H1 (cell line): ENCODE measurements around the gene ZNF473. TPM values are rescaled to one million over a fixed set of nuclear protein-coding genes. Genes with fewer than 3 reads are reported as not detected.

Experiments used
- CTCF ChIA-PET: fragments of 300-600 bp; sonication (Branson Sonifier 250); formaldehyde crosslinking; loops from one replicate; lab custom pipeline; 2021; ENCODE audit not compliant: partially characterized antibody; lab: Charles Lee
- POLR2A ChIA-PET: fragments of 300-600 bp; sonication (Branson Sonifier 250); formaldehyde crosslinking; loops from one replicate; lab custom pipeline; 2021; ENCODE audit warnings: inconsistent platforms; ENCODE audit not compliant: partially characterized antibody; lab: Charles Lee
- DNase-seq, 2 experiments: peaks; one replicate each; pipeline versions ENCODE4 v3.0.0 to v3.0.0-alpha.2; 2010 to 2022; ENCODE audit warnings: low spot score in 2 of 2, low read depth in 1 of 2, mixed read lengths in 1 of 2
- FAIRE-seq: peaks from 2 replicates; lab custom pipeline; 2011; peaks lifted over from hg19 to GRCh38; lab: Jason Lieb, UNC
- H2AFZ ChIP-seq: 2 replicates; pipeline ENCODE4 v1.8.1; 2012; ENCODE audit warnings: low read length, inconsistent platforms
- H2AK5ac ChIP-seq: 2 replicates; pipeline ENCODE4 v1.6.1; 2013; ENCODE audit warnings: low read depth, low read length
- H2BK120ac ChIP-seq: replicated peaks from 2 replicates; pipeline ENCODE3; 2013; ENCODE audit warnings: low read depth, low read length, inconsistent platforms
- H2BK12ac ChIP-seq: 2 replicates; pipeline ENCODE4 v1.6.1; 2013; ENCODE audit warnings: low read depth, low read length
- H2BK15ac ChIP-seq: 2 replicates; pipeline ENCODE4 v1.6.1; 2013; ENCODE audit warnings: low read length
- H2BK20ac ChIP-seq: 2 replicates; pipeline ENCODE4 v1.6.1; 2013; ENCODE audit warnings: low read length
- H2BK5ac ChIP-seq: 2 replicates; pipeline ENCODE4 v1.6.1; 2013; ENCODE audit warnings: low read depth, low read length
- H3K14ac ChIP-seq: 2 replicates; pipeline ENCODE4 v1.6.1; 2013; ENCODE audit warnings: inconsistent platforms; ENCODE audit not compliant: insufficient read length
- H3K18ac ChIP-seq: 2 replicates; pipeline ENCODE4 v1.6.1; 2013; ENCODE audit warnings: low read length; ENCODE audit errors: extremely low read depth
- H3K23ac ChIP-seq: 2 replicates; pipeline ENCODE4 v1.6.1; 2013; ENCODE audit warnings: inconsistent platforms; ENCODE audit not compliant: insufficient read length
- H3K23me2 ChIP-seq: 2 replicates; pipeline ENCODE4 v1.6.1; 2013; ENCODE audit warnings: low read depth, low read length
- H3K27ac ChIP-seq: 2 replicates; pipeline ENCODE4 v1.6.1; 2011; ENCODE audit warnings: low read depth, low read length, inconsistent platforms
- H3K27me3 ChIP-seq, 4 experiments: replicated peaks in 1 of 4; 1 replicate in 1 of 4; 2 replicates in 3 of 4; pipeline versions ENCODE4 v1.6.1 to v1.8.1; 2011 to 2013; ENCODE audit warnings: low read length in 3 of 4, mild to moderate bottlenecking in 3 of 4, inconsistent platforms in 2 of 4, mixed read lengths in 2 of 4, moderate library complexity in 1 of 4; ENCODE audit not compliant: control insufficient read depth in 3 of 4, insufficient read depth in 3 of 4; ENCODE audit errors: extremely low read depth in 1 of 4
- H3K36me3 ChIP-seq, 4 experiments: 2 replicates each; pipeline versions ENCODE4 v1.6.1 to v1.8.1; 2011 to 2013; ENCODE audit warnings: mild to moderate bottlenecking in 4 of 4, low read length in 3 of 4, moderate library complexity in 2 of 4, control low read depth in 1 of 4, inconsistent platforms in 1 of 4; ENCODE audit not compliant: insufficient read depth in 4 of 4, control insufficient read depth in 2 of 4
- H3K4ac ChIP-seq: replicated peaks from 2 replicates; pipeline ENCODE3; 2013; ENCODE audit warnings: low read length, low read depth, mixed read lengths, inconsistent platforms; ENCODE audit not compliant: insufficient read length
- H3K4me1 ChIP-seq, 4 experiments: replicated peaks in 1 of 4; 1 replicate in 1 of 4; 2 replicates in 3 of 4; pipeline versions ENCODE4 v1.6.1 to v1.8.1; 2011 to 2013; ENCODE audit warnings: low read length in 3 of 4, inconsistent platforms in 2 of 4, mixed read lengths in 1 of 4; ENCODE audit not compliant: insufficient read depth in 4 of 4, control insufficient read depth in 3 of 4
- H3K4me2 ChIP-seq, 2 experiments: 2 replicates each; pipeline versions ENCODE4 v1.6.1 to v1.8.1; 2011 to 2013; ENCODE audit warnings: low read depth in 2 of 2, low read length in 2 of 2, control low read depth in 1 of 2, inconsistent platforms in 1 of 2, mild to moderate bottlenecking in 1 of 2; ENCODE audit not compliant: insufficient read depth in 1 of 2
- H3K4me3 ChIP-seq, 4 experiments: fragments of 200-600, 300-600 bp in 1 of 4; sonication (generic), shearing (Covaris generic), sonication (Bioruptor Twin) in 1 of 4; 2 replicates each; pipeline versions ENCODE4 v1.5.1 to v1.8.1; 2011 to 2016; ENCODE audit warnings: low read length in 4 of 4, low read depth in 3 of 4, control low read depth in 2 of 4, inconsistent platforms in 2 of 4, mild to moderate bottlenecking in 2 of 4, mixed read lengths in 1 of 4, moderate library complexity in 1 of 4; ENCODE audit not compliant: insufficient read depth in 2 of 4; ENCODE audit errors: extremely low read depth in 1 of 4
- H3K56ac ChIP-seq: replicated peaks from 2 replicates; pipeline ENCODE3; 2013; ENCODE audit warnings: low read depth, mild to moderate bottlenecking, mixed read lengths, low read length, inconsistent platforms; ENCODE audit not compliant: insufficient read length
- H3K79me1 ChIP-seq: 2 replicates; pipeline ENCODE4 v1.6.1; 2013; ENCODE audit warnings: low read depth, low read length, control low read depth
- H3K79me2 ChIP-seq, 2 experiments: 2 replicates each; pipeline versions ENCODE4 v1.6.1 to v1.8.1; 2012 to 2013; ENCODE audit warnings: low read length in 2 of 2, mild to moderate bottlenecking in 2 of 2, inconsistent platforms in 1 of 2; ENCODE audit not compliant: insufficient read depth in 2 of 2, control insufficient read depth in 1 of 2
- H3K9ac ChIP-seq, 4 experiments: replicated peaks in 1 of 4; 1 replicate in 1 of 4; 2 replicates in 3 of 4; pipeline versions ENCODE4 v1.6.1 to v1.8.1; 2011 to 2013; ENCODE audit warnings: low read depth in 3 of 4, low read length in 3 of 4, control low read depth in 2 of 4, mild to moderate bottlenecking in 2 of 4, moderate library complexity in 2 of 4, inconsistent platforms in 1 of 4; ENCODE audit errors: extremely low read depth in 1 of 4
- H3K9me3 ChIP-seq, 2 experiments: 2 replicates each; pipeline versions ENCODE4 v1.6.1 to v1.8.1; 2012 to 2013; ENCODE audit warnings: mild to moderate bottlenecking in 2 of 2, moderate library complexity in 2 of 2, control low read depth in 1 of 2, inconsistent platforms in 1 of 2, low read depth in 1 of 2, low read length in 1 of 2, mixed read lengths in 1 of 2; ENCODE audit not compliant: insufficient read depth in 2 of 2
- H4K20me1 ChIP-seq, 2 experiments: replicated peaks in 1 of 2; 2 replicates each; pipeline versions ENCODE3 to v1.8.1; 2011 to 2013; ENCODE audit warnings: inconsistent platforms in 2 of 2, low read length in 2 of 2, mild to moderate bottlenecking in 1 of 2; ENCODE audit not compliant: insufficient read depth in 2 of 2, control insufficient read depth in 1 of 2
- H4K5ac ChIP-seq: 2 replicates; pipeline ENCODE4 v1.6.1; 2013; ENCODE audit warnings: low read length, low read depth, mixed read lengths, inconsistent platforms; ENCODE audit not compliant: insufficient read length
- H4K8ac ChIP-seq: 2 replicates; pipeline ENCODE4 v1.8.0; 2013; ENCODE audit warnings: mild to moderate bottlenecking, moderate library complexity, low read length, inconsistent platforms; ENCODE audit not compliant: insufficient read depth; ENCODE audit errors: extremely low read depth
- H4K91ac ChIP-seq: replicated peaks from 2 replicates; pipeline ENCODE3; 2013; ENCODE audit warnings: low read length, mixed read lengths, inconsistent platforms; ENCODE audit not compliant: insufficient read length
- ASH2L ChIP-seq: fragments of 200-600, 300-600 bp; sonication (generic); IDR thresholded peaks from one replicate; pipeline ENCODE4 v1.7.1; 2017; ENCODE audit warnings: low read length
- CEBPB ChIP-seq: IDR thresholded peaks from 2 replicates; pipeline ENCODE4 v1.6.1; 2012; ENCODE audit warnings: low read depth, low read length
- EP300 ChIP-seq, 2 experiments: IDR thresholded peaks; 1 replicate in 1 of 2; 2 replicates in 1 of 2; pipeline ENCODE4 v1.6.1; 2011 to 2012; ENCODE audit warnings: low read depth in 2 of 2, low read length in 2 of 2, mild to moderate bottlenecking in 2 of 2, borderline replicate concordance in 1 of 2, inconsistent platforms in 1 of 2, moderate library complexity in 1 of 2
- EZH2 ChIP-seq: fragments of 200-600 bp; sonication (generic); IDR thresholded peaks from 2 replicates; pipeline ENCODE4 v1.7.1; 2012; ENCODE audit warnings: low read depth, mild to moderate bottlenecking, moderate library complexity, low read length, inconsistent platforms; ENCODE audit not compliant: severe bottlenecking
- KDM5A ChIP-seq: fragments of 200-600 bp; IDR thresholded peaks from 2 replicates; pipeline ENCODE4 v1.7.1; 2012; ENCODE audit warnings: mild to moderate bottlenecking, low read length, inconsistent platforms, mixed read lengths
- SAP30 ChIP-seq: fragments of 300-600 bp; sonication (generic); IDR thresholded peaks from 2 replicates; pipeline ENCODE4 v1.7.1; 2012; ENCODE audit warnings: low read length, moderate library complexity, mild to moderate bottlenecking, inconsistent platforms; ENCODE audit not compliant: insufficient read depth, insufficient replicate concordance
- TAF7 ChIP-seq: optimal IDR thresholded peaks from 2 replicates; pipeline ENCODE3; 2011; ENCODE audit warnings: low read depth, mild to moderate bottlenecking, inconsistent platforms, low read length, moderate library complexity, borderline replicate concordance
- YY1 ChIP-seq: IDR thresholded peaks from 2 replicates; pipeline ENCODE4 v1.6.1; 2011; ENCODE audit warnings: low read depth, mild to moderate bottlenecking, low read length
- WGBS, 2 experiments: shearing (Covaris generic) in 1 of 2; methylation state at CpG; one replicate each; pipeline versions ENCODE4 v1.1.6 to v1.1.7; 2013 to 2015; ENCODE audit warnings: low lambda C conversion rate in 2 of 2, mixed read lengths in 2 of 2, inconsistent platforms in 1 of 2, low coverage in 1 of 2, missing lambda C conversion rate in 1 of 2; ENCODE audit not compliant: insufficient replicate concordance in 2 of 2, insufficient coverage in 1 of 2, insufficient read length in 1 of 2; ENCODE audit errors: extremely low coverage in 1 of 2, missing lambda C conversion rate in 1 of 2; 5-methylcytosine and 5-hydroxymethylcytosine counted together
- polyA plus RNA-seq, 7 experiments: library from polyadenylated mRNA; depleted of rRNA in 3 of 7; stranded (reverse) in 5 of 7; unstranded in 2 of 7; fragments of >200 nt in 5 of 7; fragments of 200-250 nt in 2 of 7; gene quantifications; 1 replicate in 5 of 7; 2 replicates in 1 of 7; 4 replicates in 1 of 7; pipeline versions ENCODE4 v1.2.1 to v1.2.3, GENCODE V29; 2011 to 2013; ENCODE audit warnings: missing spikeins in 2 of 7, mixed read lengths in 2 of 7
- total RNA-seq: library from RNA; stranded (reverse); fragmentation: NEBNext Ultra II Directional; extraction: Animal tissue kit (Norgen Biotek cat#: 25700); gene quantifications from 2 replicates; pipeline ENCODE4 v1.2.1, GENCODE V29; 2021

The ZNF473 gene
- total and polyA plus RNA-seq, 2 of the 8 experiments (the other 6 are each of a cell fraction or from before 2014, with no cell fraction given): 5.2 to 11.7 TPM

GRCh38 chr19:50047671-50048070, 21.9 kb downstream of the ZNF473 start:
- H3K9me3 ChIP-seq: peaks cover 58 to 80% of the 10 kb centered on the region in 2 experiments

More at GRCh38 chr19:50047671-50048070, 21.9 kb downstream of the ZNF473 start:
- POLR2A ChIA-PET: no interaction called here
- H2BK12ac ChIP-seq: no peak overlapping the region
- H3K9ac ChIP-seq: no peak overlapping the region
- H3K4me3 ChIP-seq: no peak overlapping the region
- peaks cover 28 to 55% (median 46%) of the 10 kb centered on the region in 4 experiments for H3K36me3 ChIP-seq
- no peak overlapping the region for H3K23ac ChIP-seq
- no peaks in the 10 kb centered on the region for H3K79me2 ChIP-seq
- H4K20me1 ChIP-seq: no peaks in the 10 kb centered on the region
- H4K8ac ChIP-seq: no peak overlapping the region
- no peak overlapping the region for H2AFZ ChIP-seq
- no peaks in the 10 kb centered on the region for H3K4me1 ChIP-seq
- H3K4ac ChIP-seq: no peak overlapping the region
- H2BK5ac ChIP-seq: no peak overlapping the region
- peaks cover 3% of the 10 kb centered on the region; the same call in 1 of the 2 replicates for H3K23me2 ChIP-seq
- H2AK5ac ChIP-seq: no peak overlapping the region
- no peak for FAIRE-seq
- H4K91ac ChIP-seq: no peak overlapping the region
- DNase-seq: no peak
- CTCF ChIA-PET: interaction anchor here (0.8 to 3.8 kb wide), 10 partner anchors 8 to 207 kb away, joined by 3 to 20 read pairs (median 9); no protein-coding TSS in a partner anchor
- no peak overlapping the region for H3K18ac ChIP-seq
- H2BK20ac ChIP-seq: no peak overlapping the region
- WGBS, 2 experiments: 97% methylated on average over 4 of the region's 4 CpGs; no CpG with 5 or more reads in 1 of the 2 experiments
- TF ChIP-seq EZH2 (no peak), SAP30 (no peak), YY1 (no peak), KDM5A (no peak), ASH2L (no peak), EP300 (IDR thresholded peaks at IDR 0.05; ENCODE audit: borderline replicate concordance in 1 of 2, low read depth in 2 of 2, low read length in 2 of 2) (no peak), CEBPB (no peak), TAF7 (no peak)
- H2BK120ac ChIP-seq: no peak overlapping the region
- H3K27ac ChIP-seq: no peak overlapping the region
- no peak overlapping the region for H3K4me2 ChIP-seq
- H2BK15ac ChIP-seq: no peak overlapping the region
- no peak overlapping the region for H3K56ac ChIP-seq
- H3K27me3 ChIP-seq: no peaks in the 10 kb centered on the region
- no peak overlapping the region for H3K14ac ChIP-seq
- H4K5ac ChIP-seq: no peak overlapping the region
- no peaks in the 10 kb centered on the region for H3K79me1 ChIP-seq
